AG09309 (cell line): Measurements from ENCODE around the gene SORBS2.

Source experiments
- DNase-seq: peaks from one replicate; pipeline ENCODE4 v3.0.0-alpha.2; 2010; ENCODE audit warnings: low read depth
- H3K4me3 ChIP-seq: 2 replicates; pipeline ENCODE4 v1.5.1; 2011; ENCODE audit warnings: mild to moderate bottlenecking, low read depth, low read length, moderate library complexity; ENCODE audit not compliant: control insufficient read depth
- TF ChIP-seq, protein P1 (sequence below): IDR thresholded peaks from 2 replicates; pipeline ENCODE4 v1.5.1; 2011; ENCODE audit warnings: mild to moderate bottlenecking, low read depth, low read length, inconsistent platforms; ENCODE audit not compliant: insufficient read depth, control insufficient read depth; ENCODE audit errors: missing control alignments

The SORBS2 gene

DNA sequence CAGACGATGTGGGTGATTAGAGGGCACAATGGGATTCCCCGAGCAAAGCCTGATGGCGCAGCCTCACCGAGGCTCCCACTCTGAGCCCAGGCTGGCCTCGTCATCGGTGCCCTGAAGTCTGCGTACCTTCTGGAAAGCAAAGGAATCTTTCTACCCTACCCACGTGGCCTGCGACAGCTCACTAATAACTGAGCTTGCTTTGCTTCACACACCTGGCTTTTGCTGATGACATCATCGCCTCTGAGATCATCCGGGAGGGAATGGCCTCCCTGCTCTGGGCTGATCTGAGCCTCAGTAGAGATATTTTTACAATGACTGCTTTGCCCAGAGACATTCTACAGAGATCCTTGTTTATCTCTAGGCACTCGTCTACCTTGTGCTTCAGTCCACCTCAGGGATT, 231.3 kb downstream of the SORBS2 start:
- TF ChIP-seq, protein P1, sequence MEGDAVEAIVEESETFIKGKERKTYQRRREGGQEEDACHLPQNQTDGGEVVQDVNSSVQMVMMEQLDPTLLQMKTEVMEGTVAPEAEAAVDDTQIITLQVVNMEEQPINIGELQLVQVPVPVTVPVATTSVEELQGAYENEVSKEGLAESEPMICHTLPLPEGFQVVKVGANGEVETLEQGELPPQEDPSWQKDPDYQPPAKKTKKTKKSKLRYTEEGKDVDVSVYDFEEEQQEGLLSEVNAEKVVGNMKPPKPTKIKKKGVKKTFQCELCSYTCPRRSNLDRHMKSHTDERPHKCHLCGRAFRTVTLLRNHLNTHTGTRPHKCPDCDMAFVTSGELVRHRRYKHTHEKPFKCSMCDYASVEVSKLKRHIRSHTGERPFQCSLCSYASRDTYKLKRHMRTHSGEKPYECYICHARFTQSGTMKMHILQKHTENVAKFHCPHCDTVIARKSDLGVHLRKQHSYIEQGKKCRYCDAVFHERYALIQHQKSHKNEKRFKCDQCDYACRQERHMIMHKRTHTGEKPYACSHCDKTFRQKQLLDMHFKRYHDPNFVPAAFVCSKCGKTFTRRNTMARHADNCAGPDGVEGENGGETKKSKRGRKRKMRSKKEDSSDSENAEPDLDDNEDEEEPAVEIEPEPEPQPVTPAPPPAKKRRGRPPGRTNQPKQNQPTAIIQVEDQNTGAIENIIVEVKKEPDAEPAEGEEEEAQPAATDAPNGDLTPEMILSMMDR, result no peak
- DNase-seq, result no peak
- no peak overlapping the region for H3K4me3 ChIP-seq

DNA sequence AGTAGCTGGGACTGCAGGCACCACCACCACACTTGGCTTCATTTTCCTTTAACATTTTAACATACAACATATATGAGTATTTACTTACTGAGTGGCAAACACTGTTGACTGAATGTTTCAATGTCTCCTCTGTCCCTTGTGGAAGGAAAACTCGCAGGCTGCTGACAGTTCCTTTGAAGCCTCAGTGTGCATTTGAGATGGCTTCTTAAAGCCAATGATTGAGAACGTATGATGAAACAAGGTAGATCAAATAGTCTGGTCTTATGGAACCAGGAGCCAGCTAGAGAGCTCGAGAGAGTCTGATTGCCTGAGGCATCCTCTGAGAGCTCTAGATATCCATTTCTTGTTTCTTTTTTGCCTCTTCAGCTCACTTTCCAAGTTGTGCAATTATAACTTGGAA, 233.7 kb downstream of the SORBS2 start:
- DNase-seq, result no peak
- no peak overlapping the region for H3K4me3 ChIP-seq
- TF ChIP-seq, protein P1, result no peak

DNA sequence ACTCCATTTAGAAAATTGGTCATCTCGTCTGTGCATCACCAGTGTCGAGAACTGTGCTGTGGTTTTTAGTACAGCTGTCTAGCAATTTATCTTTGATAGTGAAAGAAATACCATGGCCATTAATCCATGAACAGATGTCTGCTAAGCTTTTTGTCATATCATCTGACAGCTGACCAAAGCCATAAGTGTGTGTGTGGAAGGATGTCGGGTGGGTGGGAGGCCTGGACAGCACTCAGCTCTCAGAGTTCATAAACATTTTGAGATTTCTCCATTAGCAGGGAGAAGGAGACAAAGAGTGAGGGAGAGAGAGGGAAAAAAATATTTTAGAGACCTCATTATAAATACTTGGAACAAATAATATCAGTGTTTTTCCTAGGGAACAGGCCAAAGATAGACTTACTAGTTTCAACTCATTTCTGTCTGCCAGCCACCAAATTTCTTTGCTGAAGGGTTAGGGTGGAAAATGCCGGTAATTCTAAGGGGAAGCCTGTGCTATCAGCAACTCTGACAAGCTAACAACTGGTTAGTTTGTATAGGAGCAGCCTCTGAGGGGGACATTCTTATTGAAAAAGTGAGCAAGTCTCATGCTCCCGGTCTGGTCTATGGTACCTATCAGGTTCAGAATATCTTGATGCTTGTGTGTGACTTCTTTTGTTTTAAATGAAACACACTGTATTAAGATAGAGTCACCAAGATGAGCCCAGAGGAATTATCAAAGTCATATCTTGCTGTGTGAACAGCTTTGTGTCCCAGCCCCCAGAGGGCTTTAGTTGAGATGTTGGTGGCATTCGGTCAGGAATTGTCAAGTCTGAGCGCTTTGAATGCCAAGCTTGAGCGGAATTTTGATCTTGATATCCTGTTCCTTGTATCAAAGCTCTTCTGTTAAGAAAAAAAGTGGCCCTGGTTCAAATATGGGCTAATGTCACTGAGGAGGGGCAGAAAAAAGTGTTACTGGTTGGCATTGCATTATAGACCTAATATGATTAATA, 234.7 kb downstream of the SORBS2 start:
- TF ChIP-seq, protein P1, result no peak
- no peak overlapping the region for H3K4me3 ChIP-seq
- no peak for DNase-seq

DNA sequence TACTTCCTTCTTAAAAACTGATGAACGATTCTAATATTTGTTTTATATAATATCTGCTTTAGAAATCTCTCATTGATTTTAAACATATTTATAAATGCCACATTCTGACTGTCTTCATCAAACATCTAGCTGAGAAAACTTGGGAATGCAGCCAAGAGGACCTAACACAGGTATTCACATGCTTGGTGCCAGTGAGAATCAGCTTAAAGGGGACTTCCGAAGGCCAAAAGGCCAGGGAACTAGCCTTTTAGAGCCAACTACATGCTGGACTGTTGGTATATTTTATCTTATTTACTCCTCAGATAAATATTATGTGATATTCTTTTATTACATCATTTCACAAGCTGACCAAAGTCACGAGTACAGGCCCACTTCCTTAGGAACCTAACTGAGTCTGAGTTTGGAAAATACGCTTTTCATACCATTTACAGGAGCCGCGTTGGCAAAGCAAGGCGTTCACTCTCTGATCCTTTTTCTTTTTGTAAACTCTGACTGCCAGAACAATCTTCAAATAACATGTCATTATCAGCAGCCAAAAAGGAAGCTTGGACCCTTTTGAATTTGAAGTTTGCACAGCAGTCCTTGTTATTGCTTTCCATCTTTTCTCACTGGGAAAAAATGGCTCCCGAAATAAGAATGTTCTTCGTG, 235.6 kb downstream of the SORBS2 start:
- no peak for DNase-seq
- H3K4me3 ChIP-seq, result no peak overlapping the region
- TF ChIP-seq, protein P1, result no peak

DNA sequence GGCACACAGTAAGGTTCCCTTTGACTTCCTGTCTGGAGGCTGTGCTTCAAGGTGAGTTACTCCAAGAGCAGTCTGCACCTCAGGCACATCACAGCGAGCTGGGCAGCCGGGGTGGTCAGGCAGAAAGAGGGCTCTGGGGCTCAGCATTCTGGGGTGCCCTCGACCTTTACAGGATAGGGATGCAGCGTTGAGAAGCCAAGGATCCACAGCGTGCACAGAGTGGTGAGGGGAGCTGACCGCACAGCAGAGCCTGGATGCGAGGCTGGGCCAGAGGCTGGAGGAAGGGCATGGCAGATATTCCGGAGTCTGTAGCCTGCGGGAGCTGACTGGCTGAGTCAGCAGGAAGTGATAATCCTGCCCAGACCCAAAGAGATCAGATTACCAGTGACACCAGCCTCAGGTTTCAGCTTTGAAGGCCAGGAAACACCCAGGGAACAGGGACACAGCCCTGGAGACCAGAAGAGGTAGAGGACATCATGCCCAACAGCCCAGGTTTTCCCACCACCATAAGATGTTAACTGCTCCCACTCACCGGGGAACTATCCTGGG, 238.3 kb downstream of the SORBS2 start:
- TF ChIP-seq, protein P1, result no peak
- H3K4me3 ChIP-seq, result no peak overlapping the region; the same call in 1 of the 2 replicates
- no peak for DNase-seq

DNA sequence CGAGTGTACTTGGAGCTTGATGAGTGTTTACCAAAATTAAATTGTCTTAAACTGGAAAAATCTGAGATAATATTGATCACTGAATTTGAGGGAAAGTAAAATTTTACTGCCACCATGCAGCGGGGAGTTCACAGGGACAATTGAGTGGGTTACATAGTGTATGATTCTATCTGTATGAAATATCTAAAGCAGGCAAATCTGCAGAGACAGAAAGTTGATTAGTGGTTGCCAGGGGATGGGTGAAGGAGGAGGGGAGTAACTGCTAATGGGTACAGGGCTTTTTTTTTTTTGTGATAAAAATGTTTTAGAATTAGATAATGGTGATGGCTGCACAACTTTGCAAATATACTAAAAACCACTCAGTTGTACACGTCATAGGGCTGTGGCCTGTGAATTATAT, 241.3 kb downstream of the SORBS2 start:
- H3K4me3 ChIP-seq, result no peak overlapping the region
- TF ChIP-seq, protein P1, result no peak
- DNase-seq, result no peak
